NCI-H345 treated with DMSO at 0.1 percent for 48 hours (cell line): ENCODE measurements around the gene ZNF385A.

Experiments used
- DNase-seq: peaks from one replicate; lab custom pipeline; 2025; ENCODE audit not compliant: unreplicated experiment; lab: John Stamatoyannopoulos, UW

The ZNF385A gene

DNA sequence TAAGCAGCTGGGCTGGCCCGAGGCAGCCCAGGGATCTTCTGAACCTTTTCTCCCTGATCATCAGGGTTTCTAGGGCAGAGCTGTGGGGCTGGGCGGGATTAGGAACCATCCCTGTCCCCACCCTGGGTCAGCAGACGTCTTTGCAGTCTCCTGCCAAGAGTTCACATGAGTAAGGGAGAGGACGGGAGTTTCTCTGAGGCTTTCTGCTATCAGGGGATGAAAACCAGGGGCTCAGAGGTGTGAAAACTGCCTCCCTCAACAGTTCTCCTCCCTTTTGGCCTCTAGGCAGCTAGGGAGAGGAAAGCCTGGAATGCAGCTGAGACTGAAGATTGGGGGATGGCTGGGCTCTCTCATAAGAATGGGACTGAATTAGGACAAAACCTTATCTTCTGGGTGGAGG is 7.9 kb downstream of the ZNF385A start:
- DNase-seq: no peak

DNA sequence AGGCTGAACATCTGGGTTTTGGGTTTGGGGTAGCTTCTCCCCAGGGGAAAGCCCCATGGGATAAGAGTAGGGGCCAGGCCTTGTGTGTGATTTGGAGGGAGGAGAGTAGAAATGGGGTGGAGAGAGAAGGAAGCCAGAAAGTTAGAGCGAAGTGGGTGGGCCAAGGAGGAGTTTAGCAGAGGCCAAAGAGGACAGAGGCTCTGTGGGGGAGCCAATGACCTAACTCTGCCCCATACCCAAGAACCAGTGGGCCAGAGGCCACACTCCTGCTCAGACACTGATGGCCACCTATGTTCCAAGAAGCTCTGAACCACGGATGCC is 9.3 kb downstream of the ZNF385A start:
- DNase-seq: no peak

DNA sequence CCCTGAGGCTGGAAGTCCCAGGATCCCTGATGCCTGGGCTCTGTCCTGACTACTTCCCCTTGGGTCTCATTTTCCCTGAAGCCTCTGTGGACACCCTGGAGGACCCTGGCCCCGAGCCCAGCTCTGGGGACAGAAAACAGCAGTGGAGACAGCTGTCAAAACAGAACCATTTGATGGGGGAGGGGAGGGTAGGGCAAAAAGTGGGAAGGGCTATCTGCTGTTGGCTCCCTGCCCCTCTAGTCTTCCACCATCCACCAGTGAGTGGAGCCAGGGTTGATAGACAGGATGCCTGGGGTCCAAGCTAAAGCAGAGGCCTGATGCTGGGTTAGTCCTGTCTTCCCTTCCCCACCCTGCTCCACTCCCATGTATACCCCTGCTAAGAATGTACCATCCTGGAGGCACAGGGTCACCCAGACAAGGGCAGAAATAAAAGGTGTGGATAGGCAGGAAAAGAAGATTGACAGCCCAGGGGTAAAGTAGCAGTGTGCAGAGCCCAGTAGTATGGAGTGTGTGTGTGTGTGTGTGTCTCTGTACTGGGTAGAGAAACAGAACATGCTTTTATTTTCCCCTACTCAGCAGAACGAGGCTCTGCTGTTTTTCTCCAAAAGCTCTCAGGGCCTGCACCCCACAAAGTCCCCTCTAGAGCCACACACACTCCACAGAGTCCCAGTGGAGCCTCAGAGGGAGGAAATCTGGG is 9.8 kb downstream of the ZNF385A start:
- peak; percentile 42 for DNase-seq

DNA sequence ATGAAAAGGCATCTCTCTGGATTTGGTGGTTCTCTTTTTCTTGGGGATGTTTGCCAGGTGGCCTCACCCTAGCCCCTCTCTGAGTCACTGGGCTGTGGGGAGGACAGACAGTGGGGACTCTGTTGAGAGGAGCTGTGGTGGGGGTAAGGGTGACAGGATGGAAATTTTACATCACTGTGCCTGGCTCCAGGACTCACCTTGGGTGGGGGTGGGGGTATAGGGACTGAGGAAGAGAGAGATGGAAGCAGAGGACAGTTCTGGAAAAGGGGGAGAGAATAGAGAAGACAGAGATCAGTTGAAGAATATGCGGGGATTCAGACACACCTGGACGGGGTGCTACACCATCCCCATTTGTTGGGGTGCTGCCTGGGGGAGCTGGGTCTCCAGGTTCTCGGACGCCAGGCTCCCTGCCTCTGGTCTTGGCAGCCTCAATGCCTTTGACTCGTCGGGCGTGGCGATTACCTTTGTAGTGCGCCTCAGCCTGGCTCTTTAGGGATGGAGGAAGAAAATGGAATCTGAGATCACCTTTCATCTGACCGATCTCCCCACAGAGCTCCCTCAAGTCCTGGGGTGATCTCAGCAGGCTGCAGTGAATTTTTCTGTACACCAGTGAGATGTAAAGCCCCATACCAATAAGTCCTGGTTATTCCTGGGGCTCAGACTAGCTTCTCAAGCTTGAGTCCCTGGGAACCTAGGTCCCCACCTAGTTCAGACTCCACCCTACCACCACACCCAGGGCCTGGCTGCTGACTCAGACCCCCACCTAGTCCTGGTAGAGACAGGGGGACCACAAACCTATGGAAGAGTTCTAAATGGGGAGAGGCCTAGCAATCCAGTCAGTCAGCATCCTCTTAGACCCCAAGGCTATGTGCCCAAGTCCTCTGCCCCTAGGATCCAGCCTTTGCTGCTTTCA is 10.6 kb downstream of the ZNF385A start:
- no peak for DNase-seq

- DNase-seq: no peak
Observed at GRCh38 chr12:54372113-54372806, 12.3 kb downstream of the ZNF385A start.

- DNase-seq: peak; percentile 76
Observed at GRCh38 chr12:54371328-54372112, 13.0 kb downstream of the ZNF385A start.

DNA sequence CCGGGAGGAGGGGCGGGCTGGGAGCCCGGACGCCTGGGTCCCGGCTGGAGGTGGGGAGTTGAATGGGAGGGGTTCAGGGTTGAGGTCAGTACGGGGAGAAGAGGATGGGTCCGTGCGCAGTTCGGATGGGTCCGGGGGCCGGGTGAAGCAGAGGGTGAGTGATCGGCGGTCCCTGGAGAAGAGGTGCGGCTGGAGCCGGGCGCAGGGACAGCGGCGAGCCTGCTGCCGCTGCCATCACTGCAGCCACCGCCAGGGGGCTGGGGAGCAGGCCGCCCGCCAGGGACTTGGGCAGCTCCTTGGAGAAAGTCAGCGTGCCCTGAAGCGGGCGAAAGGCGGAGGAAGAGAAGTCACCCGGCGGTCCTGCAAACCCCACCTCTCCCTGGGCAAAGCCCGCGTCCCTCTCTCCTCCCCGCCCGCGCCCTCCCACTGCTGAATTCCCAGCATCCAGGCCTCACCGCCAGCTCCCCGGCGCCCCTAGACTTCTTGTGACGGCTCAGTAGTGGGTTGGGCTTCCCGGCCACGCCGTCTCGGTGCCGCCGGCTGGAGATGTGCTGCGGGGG is 14.3 kb downstream of the ZNF385A start:
- DNase-seq: no peak

DNA sequence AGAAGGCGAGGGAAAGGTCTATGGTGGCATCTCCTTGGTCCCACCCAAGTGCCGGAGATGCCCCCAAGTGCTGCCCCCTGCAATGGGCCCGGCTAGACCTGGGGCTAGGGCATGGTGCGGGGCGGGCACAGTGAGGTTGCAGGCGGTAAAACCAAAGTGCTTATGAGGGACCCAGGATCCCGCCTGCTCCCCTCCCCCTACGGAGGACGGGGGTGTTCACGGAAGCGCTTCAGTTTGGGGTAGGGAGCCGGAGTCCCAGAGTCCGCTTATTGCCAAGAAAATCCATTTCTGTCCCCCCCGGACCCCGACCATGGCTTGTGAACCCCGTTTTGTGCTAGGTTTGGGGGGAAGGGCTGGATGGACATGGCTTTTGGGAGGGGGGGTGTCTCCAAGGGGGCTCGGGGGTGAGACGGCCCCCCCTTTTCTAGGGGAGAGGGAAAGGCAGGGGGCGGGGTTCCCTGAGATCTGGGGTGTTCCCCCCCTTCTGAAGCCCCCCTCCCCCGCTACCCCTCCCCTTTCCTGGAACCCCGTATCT is 14.9 kb downstream of the ZNF385A start:
- DNase-seq: no peak

DNA sequence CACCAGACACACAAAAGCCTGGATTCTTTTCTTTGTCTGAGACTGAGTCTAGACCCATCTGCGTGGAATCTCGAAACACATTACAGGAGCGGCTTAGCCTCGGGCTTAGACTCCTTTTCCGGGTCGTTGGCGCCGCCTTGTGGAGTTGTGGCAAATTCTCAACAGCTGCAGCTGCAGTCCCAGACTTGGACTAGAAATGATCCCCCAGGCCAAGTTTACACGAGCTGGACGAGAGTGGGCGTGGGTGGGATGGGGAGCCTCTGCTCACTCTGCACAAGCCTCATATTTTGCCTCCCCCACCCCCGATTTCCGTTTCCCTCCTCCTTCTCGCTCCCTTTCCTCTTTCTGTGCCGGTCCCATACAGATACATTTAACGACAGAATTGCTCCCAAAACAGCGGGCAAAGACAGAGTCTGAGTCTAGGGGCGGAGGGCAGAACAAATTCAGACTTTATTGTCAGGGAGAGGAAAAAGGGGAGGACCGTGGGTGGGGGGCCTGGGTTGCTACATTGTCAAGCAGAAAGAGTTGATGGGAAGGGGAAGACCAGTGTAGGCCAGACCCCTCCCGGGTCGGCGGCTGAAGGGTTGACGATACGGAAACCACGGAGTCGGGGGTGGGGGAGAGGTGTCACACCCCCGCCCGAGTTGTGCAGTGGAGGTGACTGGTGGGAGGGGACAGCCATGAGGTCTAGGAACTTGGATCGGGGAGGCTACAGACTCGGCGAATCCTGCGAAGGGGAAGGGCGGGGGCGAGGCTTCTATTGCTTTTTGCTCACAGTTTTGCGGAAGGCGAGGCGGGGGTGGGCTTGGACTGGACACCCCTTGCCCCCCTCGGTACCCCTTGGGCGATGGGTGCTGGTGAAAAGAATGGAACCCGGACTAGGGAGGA is 15.6 kb downstream of the ZNF385A start:
- DNase-seq: peak; percentile 64

DNA sequence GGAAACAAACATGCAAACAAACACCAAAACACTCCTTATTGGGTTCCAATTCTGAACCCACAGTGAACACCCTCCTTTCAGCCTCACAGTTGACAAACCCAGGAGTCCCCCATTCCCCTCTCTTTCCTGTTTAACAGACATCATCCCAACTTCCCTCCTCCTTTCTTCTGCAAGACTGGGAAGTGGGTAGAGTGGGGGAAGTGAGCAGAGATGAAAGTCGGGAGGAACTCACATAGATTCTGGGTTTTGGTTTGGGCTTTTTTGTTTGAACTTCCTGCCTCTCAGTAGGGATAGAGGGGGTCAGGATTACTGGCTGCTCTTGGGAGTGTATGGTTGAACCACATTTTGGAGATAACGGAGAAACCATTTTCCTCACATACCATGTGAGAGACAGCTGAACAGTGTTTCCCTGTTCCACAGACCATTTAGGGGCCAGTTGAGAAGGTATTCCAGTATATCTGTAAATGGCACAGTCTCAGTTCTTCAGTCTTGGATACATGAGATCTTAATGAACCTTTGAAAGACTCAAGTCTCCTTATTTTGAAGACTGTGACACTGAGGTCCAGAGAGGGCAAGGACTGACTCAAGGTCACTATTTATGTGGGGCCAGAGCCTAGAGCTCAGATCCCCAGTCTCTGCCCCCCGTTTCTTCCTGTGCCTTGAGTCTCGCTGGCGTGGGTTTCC is 16.4 kb downstream of the ZNF385A start:
- DNase-seq: no peak

DNA sequence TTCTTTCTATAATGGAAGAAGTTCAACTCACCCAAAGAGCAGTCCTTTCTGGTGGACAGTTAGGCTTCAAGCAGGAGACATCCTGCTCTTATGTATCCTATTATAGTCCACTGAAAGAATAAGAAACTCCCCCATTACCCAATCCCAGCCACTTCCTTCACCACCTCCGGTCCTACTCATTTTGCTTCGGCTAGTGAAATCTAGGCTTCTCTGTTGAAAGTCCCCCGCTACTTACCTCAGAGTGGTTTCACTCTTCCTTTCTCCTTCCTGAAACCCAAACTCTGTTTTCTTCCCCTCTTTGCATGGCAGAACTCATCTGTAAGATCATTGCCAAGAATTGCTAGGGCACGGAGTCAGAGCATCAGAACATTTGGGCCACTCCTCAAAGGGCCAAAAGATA is 20.1 kb downstream of the ZNF385A start, which contains the start of gene GPR84:
TSS of gene GPR84 (minus strand) at position 74 of the 400 bp plus-strand sequence. CDS start 635 bp downstream, outside the sequence.
- DNase-seq: no peak

DNA sequence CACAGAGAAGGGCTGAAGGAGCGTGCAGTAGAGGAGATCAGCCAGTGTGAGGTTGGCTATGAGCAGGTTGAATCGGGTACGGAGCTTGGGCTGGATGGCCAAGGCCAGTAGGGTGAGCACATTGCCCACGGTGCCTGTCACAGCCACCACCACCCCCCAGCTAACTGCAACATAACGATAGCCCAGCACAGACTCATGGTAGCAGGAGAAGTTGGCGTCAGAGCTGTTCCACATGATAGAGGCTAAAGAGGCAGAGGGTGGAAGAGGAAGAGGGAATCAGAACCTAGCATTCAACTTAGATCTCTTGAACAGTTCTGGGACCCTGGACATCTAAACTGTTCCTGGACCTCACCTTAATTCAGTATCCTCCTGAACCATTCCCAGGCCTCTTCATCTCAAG is 20.9 kb downstream of the ZNF385A start:
- DNase-seq: no peak

GRCh38 chr12:54363047-54363446 is 21.5 kb downstream of the ZNF385A start:
- no peak for DNase-seq

DNA sequence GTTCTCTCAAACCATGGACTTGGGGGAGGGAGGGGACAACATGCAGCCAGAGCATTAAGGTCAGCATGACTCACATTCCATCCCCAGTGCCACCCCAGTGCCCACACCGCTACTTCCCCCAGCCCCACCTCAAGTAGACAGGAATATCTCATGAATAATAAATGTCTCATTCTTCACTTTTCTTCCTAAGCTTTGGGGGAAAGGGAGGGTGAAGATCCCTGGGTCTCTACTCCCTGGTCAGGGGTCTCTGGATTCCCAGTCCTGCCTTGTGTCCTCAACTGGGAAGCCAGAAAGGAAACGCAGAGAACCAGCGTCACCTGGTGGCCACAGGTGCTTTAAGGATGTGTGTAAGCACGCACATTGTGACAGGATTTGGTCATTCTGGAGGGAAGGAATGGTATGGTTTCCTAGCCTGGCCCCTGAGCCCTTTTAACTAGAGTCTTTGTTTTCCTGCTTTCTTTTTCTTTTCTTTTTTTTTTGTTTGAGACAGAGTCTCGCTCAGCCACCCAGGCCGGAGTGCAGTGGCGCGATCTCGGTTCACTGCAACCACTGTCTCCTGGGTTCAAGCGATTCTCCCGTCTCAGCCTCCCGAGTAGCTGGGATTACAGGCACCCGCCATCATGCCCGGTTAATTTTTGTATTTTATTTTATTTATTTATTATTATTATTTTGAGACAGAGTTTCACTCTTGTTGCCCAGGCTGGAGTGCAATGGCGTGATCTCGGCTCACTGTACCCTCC is 23.6 kb downstream of the ZNF385A start:
- DNase-seq: peak; percentile 64

DNA sequence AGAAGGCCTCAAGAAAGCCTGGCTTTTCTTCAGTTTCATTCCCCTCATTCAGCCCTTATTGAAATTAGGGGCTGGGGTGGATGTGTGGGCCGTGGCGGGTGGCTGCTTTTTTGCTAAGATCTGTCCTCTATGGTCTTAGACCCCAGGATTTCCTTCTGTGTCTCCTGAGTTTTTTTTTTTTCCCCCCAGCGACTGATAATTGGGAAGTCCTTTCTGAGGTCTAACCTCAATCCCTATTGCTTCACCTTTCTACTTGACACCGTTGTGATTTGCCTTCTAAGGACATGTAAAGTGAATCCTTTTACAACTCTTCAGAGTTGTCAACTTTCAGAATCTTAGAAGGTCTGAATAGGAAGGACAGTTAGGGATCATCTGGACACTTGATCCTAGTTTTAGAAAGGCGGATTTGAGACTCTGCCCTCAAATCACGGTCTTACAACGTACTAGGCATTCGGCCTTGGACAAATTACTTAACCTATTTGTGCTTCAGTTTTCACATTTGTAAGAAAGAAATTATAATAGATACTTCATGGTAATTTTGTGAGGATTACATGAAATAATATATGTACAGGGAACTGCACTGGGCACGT is 24.7 kb downstream of the ZNF385A start:
- DNase-seq: no peak

DNA sequence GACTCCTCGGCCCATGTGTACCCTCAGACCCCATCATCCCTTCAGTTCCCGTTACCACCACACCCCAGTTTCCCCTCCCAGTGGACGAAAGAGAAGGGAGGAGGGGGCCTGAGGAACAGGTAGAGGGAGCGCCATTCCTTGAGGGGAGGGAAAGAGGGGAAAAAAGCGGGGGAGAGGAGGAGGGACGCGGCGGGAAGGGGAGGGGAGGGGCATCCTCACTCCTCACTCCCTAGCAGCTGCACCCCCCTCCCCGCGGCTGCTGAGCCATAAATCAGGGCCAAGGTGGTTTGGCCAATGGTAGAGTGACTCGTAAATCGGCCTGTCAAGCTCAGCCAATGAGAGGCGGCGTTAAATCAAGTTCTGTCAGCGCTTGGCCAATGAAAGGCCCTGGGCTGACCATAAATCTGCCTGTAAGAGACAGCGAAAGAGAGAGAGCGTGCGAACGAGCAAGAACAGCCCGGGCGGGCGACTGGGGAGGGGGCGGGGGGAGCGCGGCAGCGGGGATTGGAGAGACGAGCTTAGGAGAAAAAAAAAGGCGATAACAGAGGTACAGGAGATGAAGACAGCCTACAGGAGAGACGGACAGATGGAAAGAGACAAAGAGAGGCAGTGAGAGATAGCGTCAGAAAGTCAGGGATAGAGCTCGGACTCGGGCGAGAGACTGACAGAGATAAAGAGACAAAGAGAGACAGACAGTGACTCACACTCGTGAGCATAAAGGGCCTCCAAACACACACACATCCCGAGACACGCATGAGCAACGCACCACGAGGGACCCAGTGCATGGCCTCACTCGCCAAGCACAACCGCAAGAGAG is 25.4 kb downstream of the ZNF385A start:
- peak; percentile 99 for DNase-seq
